GM19372 (cell line): ENCODE results near the gene NHSL2.

Source experiments
- ATAC-seq: cut with Tn5 transposase; IDR thresholded peaks from one replicate; pipeline ENCODE4 v1.9.1; 2021; ENCODE audit warnings: mild to moderate bottlenecking, low read depth, moderate library complexity; ENCODE audit not compliant: unreplicated experiment

Gene NHSL2

GRCh38 chrX:72125331-72126047 lies 214.8 kb downstream of the NHSL2 start:
- no peak for ATAC-seq

- ATAC-seq = no peak
These were observed 215.4 kb downstream of the NHSL2 start for GRCh38 chrX:72126048-72126415.

- peak; percentile 41 for ATAC-seq
These were observed 216.0 kb downstream of the NHSL2 start for GRCh38 chrX:72126539-72127140.

GRCh38 chrX:72127332-72127731 lies 216.7 kb downstream of the NHSL2 start:
- ATAC-seq = no peak

GRCh38 chrX:72128183-72128834 lies 217.7 kb downstream of the NHSL2 start:
- no peak for ATAC-seq

- ATAC-seq = no peak
These were observed 218.2 kb downstream of the NHSL2 start for GRCh38 chrX:72128881-72129280.

- no peak for ATAC-seq
These were observed 219.0 kb downstream of the NHSL2 start for GRCh38 chrX:72129661-72130060.

GRCh38 chrX:72130156-72130761 lies 219.6 kb downstream of the NHSL2 start:
- ATAC-seq = no peak

- no peak for ATAC-seq
These were observed 220.2 kb downstream of the NHSL2 start for GRCh38 chrX:72130762-72131250.

GRCh38 chrX:72131317-72132294 lies 221.0 kb downstream of the NHSL2 start, which contains the start of gene RTL5:
Gene RTL5, minus strand, starts transcription at chrX:72131915.
- peak; percentile 66 for ATAC-seq

GRCh38 chrX:72132456-72132855 lies 221.8 kb downstream of the NHSL2 start:
- no peak for ATAC-seq

- no peak for ATAC-seq
These were observed 223.4 kb downstream of the NHSL2 start for GRCh38 chrX:72133851-72134546.

- no peak for ATAC-seq
These were observed 227.3 kb downstream of the NHSL2 start for GRCh38 chrX:72137846-72138495.

GRCh38 chrX:72139538-72139937 lies 228.9 kb downstream of the NHSL2 start:
- no peak for ATAC-seq

GRCh38 chrX:72141372-72142004 lies 230.8 kb downstream of the NHSL2 start:
- no peak for ATAC-seq

- no peak for ATAC-seq
These were observed 231.6 kb downstream of the NHSL2 start for GRCh38 chrX:72142094-72142793.

- ATAC-seq = no peak
These were observed 232.4 kb downstream of the NHSL2 start for GRCh38 chrX:72142794-72143608.
